Esophagus mucosa (tissue), 1 donor: ENCODE results near the gene SNX10. TPM values are rescaled to one million over a fixed set of nuclear protein-coding genes. Genes with fewer than 3 reads are reported as not detected.

Experiments
- ATAC-seq: fragments of 200-7000 bp; cut with Tn5 transposase; one replicate; pipeline ENCODE4 v1.9.1; 2020
- total RNA-seq: library from RNA; stranded (reverse); gene quantifications from one replicate; pipeline ENCODE4 v1.2.4, GENCODE V29; 2023
- donor health status: DM: yes; HTN: yes; CAD: no.

Gene SNX10
- total RNA-seq, 1 donor from 2014 or later = 2.1 TPM

DNA sequence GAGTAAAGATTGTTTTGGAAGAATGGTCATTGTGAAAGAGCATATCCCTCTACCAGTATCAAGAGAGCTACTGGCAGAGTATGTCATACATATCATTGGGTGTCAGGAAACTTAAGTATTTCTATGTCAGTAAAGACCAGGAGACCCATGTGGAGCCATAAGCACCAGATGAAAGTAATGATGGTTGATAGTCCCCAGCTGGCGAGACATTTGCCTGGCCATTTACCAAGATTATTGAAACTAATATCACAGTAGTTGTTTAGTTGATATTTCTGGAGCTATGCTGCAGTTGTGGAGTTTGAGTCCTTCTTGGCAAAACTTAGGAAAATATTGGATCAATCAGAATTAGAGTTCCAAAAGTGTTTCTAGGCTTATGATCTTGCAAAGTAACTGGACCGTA, 114.8 kb downstream of the SNX10 start:
- ATAC-seq = no peak

DNA sequence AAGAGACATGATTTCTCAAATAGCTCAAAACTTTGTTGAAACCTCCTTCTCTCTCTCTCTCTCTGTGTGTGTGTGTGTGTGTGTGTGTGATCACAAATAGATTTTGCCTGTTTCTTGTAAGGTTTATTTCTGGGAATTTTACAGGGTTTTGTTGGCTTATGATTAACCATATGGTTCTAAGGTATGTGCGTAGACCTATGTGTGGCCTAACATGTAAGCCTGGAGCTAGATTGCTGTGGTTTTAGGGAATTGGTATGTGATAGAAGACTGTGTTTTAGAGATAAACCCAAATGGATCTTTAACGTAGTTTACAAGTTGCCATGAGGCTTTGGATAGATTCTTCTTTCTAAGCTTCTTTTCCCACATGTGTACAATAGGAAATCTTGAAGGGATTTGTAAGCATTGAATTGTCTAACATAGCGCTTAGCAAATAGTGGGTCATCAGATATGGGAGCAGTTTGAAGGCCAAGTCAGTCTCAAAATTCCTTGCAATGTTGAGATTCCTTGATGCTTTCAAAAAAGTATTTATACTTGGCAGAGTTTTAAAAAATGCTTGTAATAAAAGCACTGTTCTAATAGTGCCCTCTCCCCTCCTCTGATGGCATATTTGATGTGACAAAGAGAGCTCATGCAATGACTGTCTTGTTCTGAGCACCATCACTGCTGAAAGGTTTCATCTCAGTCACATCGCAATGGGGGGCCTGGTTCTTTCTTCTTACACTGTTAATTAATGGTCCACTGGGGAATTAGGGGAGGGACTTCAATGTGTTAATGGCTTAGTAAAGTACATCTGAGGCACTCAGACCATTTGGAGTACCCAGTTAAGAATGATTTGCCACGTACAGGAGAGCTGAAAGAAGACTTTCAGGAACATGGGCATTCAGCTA, 118.2 kb downstream of the SNX10 start:
- no peak for ATAC-seq

DNA sequence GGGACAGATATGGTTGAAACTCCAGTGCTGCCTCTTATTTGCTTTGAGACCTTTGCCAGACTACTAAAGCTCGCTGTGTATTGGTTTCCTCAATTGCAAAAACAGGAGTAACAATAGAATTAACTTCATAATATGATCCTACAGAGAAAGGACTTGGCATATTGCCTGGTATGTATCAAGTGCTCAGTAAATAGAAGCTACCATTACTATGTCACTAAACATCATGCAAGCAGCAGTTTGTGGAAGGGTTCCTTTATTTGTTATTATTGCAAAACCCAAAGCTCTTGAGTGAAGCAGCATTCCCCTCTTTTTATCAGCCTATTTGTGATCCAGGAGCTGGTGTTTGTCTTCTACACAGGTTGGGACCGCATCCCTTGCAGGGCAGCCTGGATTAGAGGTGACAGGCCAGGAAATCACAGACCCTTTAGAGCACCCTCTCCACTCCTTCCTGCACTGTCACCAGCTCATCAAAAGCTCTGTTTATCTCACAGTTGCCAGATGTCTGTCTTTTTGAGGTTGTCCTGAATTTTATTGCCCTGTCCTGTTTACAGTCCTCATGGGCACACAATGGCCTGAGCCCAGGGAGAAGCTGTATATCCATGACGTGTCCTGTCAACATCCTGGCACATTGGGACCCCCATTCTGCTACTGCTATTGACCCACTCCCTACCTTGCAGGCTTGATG, 121.5 kb downstream of the SNX10 start:
- ATAC-seq = no peak

DNA sequence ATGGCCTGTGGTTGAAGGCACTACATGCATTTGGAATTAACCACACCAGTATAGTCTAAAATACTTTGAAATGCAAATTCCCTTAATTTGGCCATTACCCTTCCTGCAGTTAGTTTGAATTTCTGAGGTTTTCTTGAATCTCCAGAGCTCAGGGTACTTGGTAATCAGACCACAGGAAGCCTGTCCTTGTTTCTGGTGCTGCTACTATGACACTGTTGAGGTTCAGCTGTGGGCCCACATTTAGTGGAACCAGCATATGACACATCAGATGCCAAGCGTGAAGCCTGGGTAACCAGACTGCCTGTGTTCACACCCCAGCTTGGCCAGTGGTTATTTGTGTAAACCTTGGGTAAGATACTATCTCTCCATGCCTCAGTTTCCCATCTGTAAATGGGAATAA, 124.3 kb downstream of the SNX10 start:
- ATAC-seq = no peak

- no peak for ATAC-seq
Observed at GRCh38 chr7:26417911-26418413, 126.3 kb downstream of the SNX10 start.

- ATAC-seq = no peak
Observed at GRCh38 chr7:26419198-26419597, 127.5 kb downstream of the SNX10 start.

DNA sequence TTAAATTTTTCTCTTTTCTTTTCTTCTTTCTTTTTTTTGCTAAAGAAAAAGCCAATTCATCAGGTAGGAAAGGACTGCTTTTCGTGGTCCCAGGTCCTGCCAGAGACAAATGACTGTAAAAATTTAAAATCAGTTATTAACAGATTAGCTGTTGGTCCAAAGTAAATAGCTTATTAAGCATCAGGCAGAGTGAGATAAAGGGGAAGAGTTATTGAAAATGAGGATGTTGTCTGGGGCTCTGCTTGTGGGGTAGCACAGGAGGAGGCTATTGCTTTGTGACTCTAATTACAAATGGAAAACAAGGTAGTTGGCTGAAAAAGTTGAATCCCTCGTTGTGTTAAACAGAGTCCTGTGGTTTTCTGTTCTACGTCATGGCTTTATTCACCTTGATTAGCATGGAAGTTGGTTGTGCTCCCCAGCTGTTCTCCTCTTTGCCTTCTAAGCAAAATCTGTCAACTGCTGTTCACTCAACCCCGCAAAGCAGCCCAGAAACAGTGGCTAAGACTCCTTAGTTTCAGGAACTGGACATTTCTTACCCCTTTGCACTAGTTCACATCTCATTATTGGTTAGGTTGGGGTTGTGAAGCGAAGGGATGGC, 128.9 kb downstream of the SNX10 start:
- ATAC-seq = no peak

DNA sequence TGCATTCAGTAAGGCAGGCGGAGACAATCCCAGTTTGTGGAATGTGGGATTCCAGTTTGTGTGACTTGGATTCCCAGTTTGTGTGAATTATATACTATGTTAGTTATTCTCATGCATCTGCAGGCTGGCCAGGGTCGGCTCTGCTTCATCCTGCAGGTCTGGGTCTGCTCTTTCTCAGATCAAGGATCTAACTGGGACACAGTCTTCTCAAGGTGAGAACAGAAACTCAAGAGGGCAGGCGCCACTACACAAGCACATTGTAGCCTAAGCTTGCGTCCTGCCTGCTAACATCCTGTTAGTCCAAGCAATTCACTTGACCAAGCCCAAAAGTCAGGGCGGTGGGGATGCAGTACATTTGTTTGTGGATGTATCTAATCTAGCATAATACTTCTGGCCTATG, 131.1 kb downstream of the SNX10 start:
- ATAC-seq = no peak

GRCh38 chr7:26423436-26423835, 131.8 kb downstream of the SNX10 start:
- ATAC-seq = no peak

Other genes with a start within 250 kb of the SNX10 start
- gene NFE2L3, start 139.7 kb upstream of the SNX10 start, total RNA-seq = 1.8 TPM
- 231 TPM for gene HNRNPA2B1, start 91.1 kb upstream of the SNX10 start, total RNA-seq
- 61.4 TPM for gene CBX3, start 90.1 kb upstream of the SNX10 start, total RNA-seq